ENCODE measurements around the gene TMEM72. TPM values are rescaled to one million over a fixed set of nuclear protein-coding genes. Genes with fewer than 3 reads are reported as not detected.

The TMEM72 gene
- total and polyA plus RNA-seq, 2 of the 13 experiments (the other 11 are each of a cell fraction or from before 2014, with no cell fraction given) = 0.04 TPM; not detected in 1

DNA sequence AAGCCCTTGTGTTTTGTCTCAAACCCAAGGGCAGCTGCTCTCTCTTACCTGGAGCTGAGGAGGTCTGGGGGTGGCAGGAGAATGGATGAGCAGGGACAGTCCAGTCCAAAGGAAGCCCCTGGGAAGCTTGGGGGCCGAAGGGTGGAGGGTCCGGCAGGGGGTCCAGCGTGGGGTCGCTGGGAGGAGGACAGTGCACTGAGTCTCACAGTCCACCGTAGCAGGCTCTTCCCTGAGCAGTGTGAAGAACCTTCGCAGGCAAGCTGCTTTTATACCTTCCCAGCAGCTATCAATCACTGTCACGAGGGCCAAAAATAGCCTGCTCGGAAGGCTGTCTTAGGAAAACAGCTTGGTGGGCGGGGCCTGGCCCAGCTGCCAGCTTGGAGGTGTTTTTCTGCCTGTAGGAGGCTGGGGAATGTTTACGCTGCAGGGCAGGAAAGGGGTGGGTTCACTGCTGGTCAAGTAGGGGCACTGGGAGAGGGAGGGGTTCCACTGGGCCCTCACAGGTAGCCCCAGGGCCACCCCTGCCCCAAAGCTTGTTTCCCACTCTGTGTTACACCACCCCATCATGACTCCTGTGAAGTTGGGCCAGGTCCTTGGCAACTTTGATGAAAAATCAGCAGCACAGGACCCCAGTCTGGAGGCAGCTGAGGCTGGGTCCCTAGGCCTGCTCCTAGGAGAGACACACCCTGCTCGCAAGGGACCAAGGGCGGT lies 67.6 kb downstream of the TMEM72 start, which contains the start of gene DEPP1 (continued):
- TF ChIP-seq, protein P1, sequence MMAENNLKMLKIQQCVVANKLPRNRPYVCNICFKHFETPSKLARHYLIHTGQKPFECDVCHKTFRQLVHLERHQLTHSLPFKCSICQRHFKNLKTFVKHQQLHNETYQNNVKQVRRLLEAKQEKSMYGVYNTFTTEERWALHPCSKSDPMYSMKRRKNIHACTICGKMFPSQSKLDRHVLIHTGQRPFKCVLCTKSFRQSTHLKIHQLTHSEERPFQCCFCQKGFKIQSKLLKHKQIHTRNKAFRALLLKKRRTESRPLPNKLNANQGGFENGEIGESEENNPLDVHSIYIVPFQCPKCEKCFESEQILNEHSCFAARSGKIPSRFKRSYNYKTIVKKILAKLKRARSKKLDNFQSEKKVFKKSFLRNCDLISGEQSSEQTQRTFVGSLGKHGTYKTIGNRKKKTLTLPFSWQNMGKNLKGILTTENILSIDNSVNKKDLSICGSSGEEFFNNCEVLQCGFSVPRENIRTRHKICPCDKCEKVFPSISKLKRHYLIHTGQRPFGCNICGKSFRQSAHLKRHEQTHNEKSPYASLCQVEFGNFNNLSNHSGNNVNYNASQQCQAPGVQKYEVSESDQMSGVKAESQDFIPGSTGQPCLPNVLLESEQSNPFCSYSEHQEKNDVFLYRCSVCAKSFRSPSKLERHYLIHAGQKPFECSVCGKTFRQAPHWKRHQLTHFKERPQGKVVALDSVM (CRISPR knock-in tag; IDR thresholded peaks at IDR 0.05) = peak; percentile 50
- TF ChIP-seq EHMT2 (IDR thresholded peaks at IDR 0.05; ENCODE audit: borderline replicate concordance, low read depth, low read length) = no peak
- no peak; the same call in 1 of the 2 replicates for TF ChIP-seq ZFX (CRISPR knock-in tag; IDR thresholded peaks at IDR 0.05; ENCODE audit: low read depth)
- TF ChIP-seq SOX6 (IDR thresholded peaks at IDR 0.05) = no peak
- TF ChIP-seq SOX6 (CRISPR knock-in tag; IDR thresholded peaks at IDR 0.05) = peak; percentile 89
- TF ChIP-seq TEAD3 (CRISPR knock-in tag; optimal IDR thresholded peaks at IDR 0.05; ENCODE audit: borderline replicate concordance) = peak; percentile 89
- no peak; the same call in 1 of the 2 replicates for TF ChIP-seq ZNF441 (CRISPR knock-in tag; IDR thresholded peaks at IDR 0.05; ENCODE audit: borderline replicate concordance)
- no peak for TF ChIP-seq ZFP90 (CRISPR knock-in tag; IDR thresholded peaks at IDR 0.05; ENCODE audit: borderline replicate concordance)
- no peak for TF ChIP-seq CBX2 (IDR thresholded peaks at IDR 0.05; ENCODE audit: low read depth, low read length)
- no peak for TF ChIP-seq CBX2 (CRISPR knock-in tag; IDR thresholded peaks at IDR 0.05; ENCODE audit: low read depth)
- TF ChIP-seq MBD4 (IDR thresholded peaks at IDR 0.05; ENCODE audit: borderline replicate concordance, low read length) = no peak
- TF ChIP-seq FLYWCH1 (CRISPR knock-in tag; IDR thresholded peaks at IDR 0.05) = no peak
- peak; percentile 85; the same call in 1 of the 2 replicates for TF ChIP-seq GFI1 (CRISPR knock-in tag; IDR thresholded peaks at IDR 0.05; ENCODE audit: borderline replicate concordance)
- peak; percentile 99 for TF ChIP-seq FOXO1 (CRISPR knock-in tag; IDR thresholded peaks at IDR 0.05)
- no peak for TF ChIP-seq ZNF101 (CRISPR knock-in tag; IDR thresholded peaks at IDR 0.05; ENCODE audit: borderline replicate concordance, low read depth)
- peak; percentile 78; the same call in 1 of the 2 replicates for TF ChIP-seq MXD4 (CRISPR knock-in tag; IDR thresholded peaks at IDR 0.05)
- TF ChIP-seq HMG20A (CRISPR knock-in tag; IDR thresholded peaks at IDR 0.05; ENCODE audit: borderline replicate concordance) = peak; percentile 88
- peak; percentile 58; the same call in 1 of the 2 replicates for TF ChIP-seq ZNF446 (CRISPR knock-in tag; IDR thresholded peaks at IDR 0.05)
- no peak for TF ChIP-seq ZNF660 (CRISPR knock-in tag; IDR thresholded peaks at IDR 0.05; ENCODE audit: borderline replicate concordance, low read depth)
- TF ChIP-seq ZNF550 (CRISPR knock-in tag; IDR thresholded peaks at IDR 0.05; ENCODE audit: borderline replicate concordance) = no peak; the same call in 1 of the 2 replicates
- TF ChIP-seq, protein P2, sequence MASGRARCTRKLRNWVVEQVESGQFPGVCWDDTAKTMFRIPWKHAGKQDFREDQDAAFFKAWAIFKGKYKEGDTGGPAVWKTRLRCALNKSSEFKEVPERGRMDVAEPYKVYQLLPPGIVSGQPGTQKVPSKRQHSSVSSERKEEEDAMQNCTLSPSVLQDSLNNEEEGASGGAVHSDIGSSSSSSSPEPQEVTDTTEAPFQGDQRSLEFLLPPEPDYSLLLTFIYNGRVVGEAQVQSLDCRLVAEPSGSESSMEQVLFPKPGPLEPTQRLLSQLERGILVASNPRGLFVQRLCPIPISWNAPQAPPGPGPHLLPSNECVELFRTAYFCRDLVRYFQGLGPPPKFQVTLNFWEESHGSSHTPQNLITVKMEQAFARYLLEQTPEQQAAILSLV (CRISPR knock-in tag; IDR thresholded peaks at IDR 0.05; ENCODE audit: borderline replicate concordance) = peak; percentile 68
- TF ChIP-seq, protein P3, sequence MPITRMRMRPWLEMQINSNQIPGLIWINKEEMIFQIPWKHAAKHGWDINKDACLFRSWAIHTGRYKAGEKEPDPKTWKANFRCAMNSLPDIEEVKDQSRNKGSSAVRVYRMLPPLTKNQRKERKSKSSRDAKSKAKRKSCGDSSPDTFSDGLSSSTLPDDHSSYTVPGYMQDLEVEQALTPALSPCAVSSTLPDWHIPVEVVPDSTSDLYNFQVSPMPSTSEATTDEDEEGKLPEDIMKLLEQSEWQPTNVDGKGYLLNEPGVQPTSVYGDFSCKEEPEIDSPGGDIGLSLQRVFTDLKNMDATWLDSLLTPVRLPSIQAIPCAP (CRISPR knock-in tag; IDR thresholded peaks at IDR 0.05; ENCODE audit: low read depth) = no peak
- peak; percentile 66; the same call in 1 of the 2 replicates for TF ChIP-seq RCOR2 (CRISPR knock-in tag; IDR thresholded peaks at IDR 0.05)
- TF ChIP-seq, protein P4, sequence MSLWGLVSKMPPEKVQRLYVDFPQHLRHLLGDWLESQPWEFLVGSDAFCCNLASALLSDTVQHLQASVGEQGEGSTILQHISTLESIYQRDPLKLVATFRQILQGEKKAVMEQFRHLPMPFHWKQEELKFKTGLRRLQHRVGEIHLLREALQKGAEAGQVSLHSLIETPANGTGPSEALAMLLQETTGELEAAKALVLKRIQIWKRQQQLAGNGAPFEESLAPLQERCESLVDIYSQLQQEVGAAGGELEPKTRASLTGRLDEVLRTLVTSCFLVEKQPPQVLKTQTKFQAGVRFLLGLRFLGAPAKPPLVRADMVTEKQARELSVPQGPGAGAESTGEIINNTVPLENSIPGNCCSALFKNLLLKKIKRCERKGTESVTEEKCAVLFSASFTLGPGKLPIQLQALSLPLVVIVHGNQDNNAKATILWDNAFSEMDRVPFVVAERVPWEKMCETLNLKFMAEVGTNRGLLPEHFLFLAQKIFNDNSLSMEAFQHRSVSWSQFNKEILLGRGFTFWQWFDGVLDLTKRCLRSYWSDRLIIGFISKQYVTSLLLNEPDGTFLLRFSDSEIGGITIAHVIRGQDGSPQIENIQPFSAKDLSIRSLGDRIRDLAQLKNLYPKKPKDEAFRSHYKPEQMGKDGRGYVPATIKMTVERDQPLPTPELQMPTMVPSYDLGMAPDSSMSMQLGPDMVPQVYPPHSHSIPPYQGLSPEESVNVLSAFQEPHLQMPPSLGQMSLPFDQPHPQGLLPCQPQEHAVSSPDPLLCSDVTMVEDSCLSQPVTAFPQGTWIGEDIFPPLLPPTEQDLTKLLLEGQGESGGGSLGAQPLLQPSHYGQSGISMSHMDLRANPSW (CRISPR knock-in tag; IDR thresholded peaks at IDR 0.05; ENCODE audit: borderline replicate concordance) = 0 out of 2 replicates have a peak, but pooled peaks have one; percentile 71
